H1 (cell line): ENCODE data around the gene DNTT. TPM values are rescaled to one million over a fixed set of nuclear protein-coding genes. Genes with fewer than 3 reads are reported as not detected.

Source experiments
- CTCF ChIA-PET: fragments of 300-600 bp; sonication (Branson Sonifier 250); formaldehyde crosslinking; loops from one replicate; lab custom pipeline; 2021; ENCODE audit not compliant: partially characterized antibody; lab: Charles Lee
- POLR2A ChIA-PET: fragments of 300-600 bp; sonication (Branson Sonifier 250); formaldehyde crosslinking; loops from one replicate; lab custom pipeline; 2021; ENCODE audit warnings: inconsistent platforms; ENCODE audit not compliant: partially characterized antibody; lab: Charles Lee
- DNase-seq, 2 experiments: peaks; one replicate each; pipeline versions ENCODE4 v3.0.0 to v3.0.0-alpha.2; 2010 to 2022; ENCODE audit warnings: low spot score in 2 of 2, low read depth in 1 of 2, mixed read lengths in 1 of 2
- FAIRE-seq: peaks from 2 replicates; lab custom pipeline; 2011; peaks lifted over from hg19 to GRCh38; lab: Jason Lieb, UNC
- H2AFZ ChIP-seq: 2 replicates; pipeline ENCODE4 v1.8.1; 2012; ENCODE audit warnings: low read length, inconsistent platforms
- H2AK5ac ChIP-seq: 2 replicates; pipeline ENCODE4 v1.6.1; 2013; ENCODE audit warnings: low read depth, low read length
- H2BK120ac ChIP-seq: replicated peaks from 2 replicates; pipeline ENCODE3; 2013; ENCODE audit warnings: low read depth, low read length, inconsistent platforms
- H2BK12ac ChIP-seq: 2 replicates; pipeline ENCODE4 v1.6.1; 2013; ENCODE audit warnings: low read depth, low read length
- H2BK15ac ChIP-seq: 2 replicates; pipeline ENCODE4 v1.6.1; 2013; ENCODE audit warnings: low read length
- H2BK20ac ChIP-seq: 2 replicates; pipeline ENCODE4 v1.6.1; 2013; ENCODE audit warnings: low read length
- H2BK5ac ChIP-seq: 2 replicates; pipeline ENCODE4 v1.6.1; 2013; ENCODE audit warnings: low read depth, low read length
- H3K14ac ChIP-seq: 2 replicates; pipeline ENCODE4 v1.6.1; 2013; ENCODE audit warnings: inconsistent platforms; ENCODE audit not compliant: insufficient read length
- H3K18ac ChIP-seq: 2 replicates; pipeline ENCODE4 v1.6.1; 2013; ENCODE audit warnings: low read length; ENCODE audit errors: extremely low read depth
- H3K23ac ChIP-seq: 2 replicates; pipeline ENCODE4 v1.6.1; 2013; ENCODE audit warnings: inconsistent platforms; ENCODE audit not compliant: insufficient read length
- H3K23me2 ChIP-seq: 2 replicates; pipeline ENCODE4 v1.6.1; 2013; ENCODE audit warnings: low read depth, low read length
- H3K27ac ChIP-seq: 2 replicates; pipeline ENCODE4 v1.6.1; 2011; ENCODE audit warnings: low read depth, low read length, inconsistent platforms
- H3K27me3 ChIP-seq, 4 experiments: replicated peaks in 1 of 4; 1 replicate in 1 of 4; 2 replicates in 3 of 4; pipeline versions ENCODE4 v1.6.1 to v1.8.1; 2011 to 2013; ENCODE audit warnings: low read length in 3 of 4, mild to moderate bottlenecking in 3 of 4, inconsistent platforms in 2 of 4, mixed read lengths in 2 of 4, moderate library complexity in 1 of 4; ENCODE audit not compliant: control insufficient read depth in 3 of 4, insufficient read depth in 3 of 4; ENCODE audit errors: extremely low read depth in 1 of 4
- H3K36me3 ChIP-seq, 4 experiments: 2 replicates each; pipeline versions ENCODE4 v1.6.1 to v1.8.1; 2011 to 2013; ENCODE audit warnings: mild to moderate bottlenecking in 4 of 4, low read length in 3 of 4, moderate library complexity in 2 of 4, control low read depth in 1 of 4, inconsistent platforms in 1 of 4; ENCODE audit not compliant: insufficient read depth in 4 of 4, control insufficient read depth in 2 of 4
- H3K4ac ChIP-seq: replicated peaks from 2 replicates; pipeline ENCODE3; 2013; ENCODE audit warnings: low read length, low read depth, mixed read lengths, inconsistent platforms; ENCODE audit not compliant: insufficient read length
- H3K4me1 ChIP-seq, 4 experiments: replicated peaks in 1 of 4; 1 replicate in 1 of 4; 2 replicates in 3 of 4; pipeline versions ENCODE4 v1.6.1 to v1.8.1; 2011 to 2013; ENCODE audit warnings: low read length in 3 of 4, inconsistent platforms in 2 of 4, mixed read lengths in 1 of 4; ENCODE audit not compliant: insufficient read depth in 4 of 4, control insufficient read depth in 3 of 4
- H3K4me2 ChIP-seq, 2 experiments: 2 replicates each; pipeline versions ENCODE4 v1.6.1 to v1.8.1; 2011 to 2013; ENCODE audit warnings: low read depth in 2 of 2, low read length in 2 of 2, control low read depth in 1 of 2, inconsistent platforms in 1 of 2, mild to moderate bottlenecking in 1 of 2; ENCODE audit not compliant: insufficient read depth in 1 of 2
- H3K4me3 ChIP-seq, 4 experiments: fragments of 200-600, 300-600 bp in 1 of 4; sonication (generic), shearing (Covaris generic), sonication (Bioruptor Twin) in 1 of 4; 2 replicates each; pipeline versions ENCODE4 v1.5.1 to v1.8.1; 2011 to 2016; ENCODE audit warnings: low read length in 4 of 4, low read depth in 3 of 4, control low read depth in 2 of 4, inconsistent platforms in 2 of 4, mild to moderate bottlenecking in 2 of 4, mixed read lengths in 1 of 4, moderate library complexity in 1 of 4; ENCODE audit not compliant: insufficient read depth in 2 of 4; ENCODE audit errors: extremely low read depth in 1 of 4
- H3K56ac ChIP-seq: replicated peaks from 2 replicates; pipeline ENCODE3; 2013; ENCODE audit warnings: low read depth, mild to moderate bottlenecking, mixed read lengths, low read length, inconsistent platforms; ENCODE audit not compliant: insufficient read length
- H3K79me1 ChIP-seq: 2 replicates; pipeline ENCODE4 v1.6.1; 2013; ENCODE audit warnings: low read depth, low read length, control low read depth
- H3K79me2 ChIP-seq, 2 experiments: 2 replicates each; pipeline versions ENCODE4 v1.6.1 to v1.8.1; 2012 to 2013; ENCODE audit warnings: low read length in 2 of 2, mild to moderate bottlenecking in 2 of 2, inconsistent platforms in 1 of 2; ENCODE audit not compliant: insufficient read depth in 2 of 2, control insufficient read depth in 1 of 2
- H3K9ac ChIP-seq, 4 experiments: replicated peaks in 1 of 4; 1 replicate in 1 of 4; 2 replicates in 3 of 4; pipeline versions ENCODE4 v1.6.1 to v1.8.1; 2011 to 2013; ENCODE audit warnings: low read depth in 3 of 4, low read length in 3 of 4, control low read depth in 2 of 4, mild to moderate bottlenecking in 2 of 4, moderate library complexity in 2 of 4, inconsistent platforms in 1 of 4; ENCODE audit errors: extremely low read depth in 1 of 4
- H3K9me3 ChIP-seq, 2 experiments: 2 replicates each; pipeline versions ENCODE4 v1.6.1 to v1.8.1; 2012 to 2013; ENCODE audit warnings: mild to moderate bottlenecking in 2 of 2, moderate library complexity in 2 of 2, control low read depth in 1 of 2, inconsistent platforms in 1 of 2, low read depth in 1 of 2, low read length in 1 of 2, mixed read lengths in 1 of 2; ENCODE audit not compliant: insufficient read depth in 2 of 2
- H4K20me1 ChIP-seq, 2 experiments: replicated peaks in 1 of 2; 2 replicates each; pipeline versions ENCODE3 to v1.8.1; 2011 to 2013; ENCODE audit warnings: inconsistent platforms in 2 of 2, low read length in 2 of 2, mild to moderate bottlenecking in 1 of 2; ENCODE audit not compliant: insufficient read depth in 2 of 2, control insufficient read depth in 1 of 2
- H4K5ac ChIP-seq: 2 replicates; pipeline ENCODE4 v1.6.1; 2013; ENCODE audit warnings: low read length, low read depth, mixed read lengths, inconsistent platforms; ENCODE audit not compliant: insufficient read length
- H4K8ac ChIP-seq: 2 replicates; pipeline ENCODE4 v1.8.0; 2013; ENCODE audit warnings: mild to moderate bottlenecking, moderate library complexity, low read length, inconsistent platforms; ENCODE audit not compliant: insufficient read depth; ENCODE audit errors: extremely low read depth
- H4K91ac ChIP-seq: replicated peaks from 2 replicates; pipeline ENCODE3; 2013; ENCODE audit warnings: low read length, mixed read lengths, inconsistent platforms; ENCODE audit not compliant: insufficient read length
- ATF2 ChIP-seq: IDR thresholded peaks from 2 replicates; pipeline ENCODE4 v1.6.1; 2012; ENCODE audit warnings: low read length, inconsistent platforms
- ATF3 ChIP-seq: IDR thresholded peaks from 2 replicates; pipeline ENCODE4 v1.6.1; 2011; ENCODE audit warnings: low read depth, mild to moderate bottlenecking, low read length; ENCODE audit not compliant: insufficient read depth
- JUN ChIP-seq: IDR thresholded peaks from 2 replicates; pipeline ENCODE4 v1.6.1; 2011; ENCODE audit warnings: low read depth, mild to moderate bottlenecking, improper control_type of control experiment, low read length
- SAP30 ChIP-seq: fragments of 300-600 bp; sonication (generic); IDR thresholded peaks from 2 replicates; pipeline ENCODE4 v1.7.1; 2012; ENCODE audit warnings: low read length, moderate library complexity, mild to moderate bottlenecking, inconsistent platforms; ENCODE audit not compliant: insufficient read depth, insufficient replicate concordance
- SIX5 ChIP-seq: IDR thresholded peaks from 2 replicates; pipeline ENCODE4 v1.6.1; 2011; ENCODE audit warnings: mild to moderate bottlenecking, low read depth, low read length
- SP4 ChIP-seq: IDR thresholded peaks from 2 replicates; pipeline ENCODE4 v1.6.1; 2012; ENCODE audit warnings: low read length, inconsistent platforms
- SRF ChIP-seq: IDR thresholded peaks from 2 replicates; pipeline ENCODE4 v1.6.1; 2011; ENCODE audit warnings: mild to moderate bottlenecking, low read depth, low read length, moderate library complexity
- YY1 ChIP-seq: IDR thresholded peaks from 2 replicates; pipeline ENCODE4 v1.6.1; 2011; ENCODE audit warnings: low read depth, mild to moderate bottlenecking, low read length
- WGBS, 2 experiments: shearing (Covaris generic) in 1 of 2; methylation state at CpG; one replicate each; pipeline versions ENCODE4 v1.1.6 to v1.1.7; 2013 to 2015; ENCODE audit warnings: low lambda C conversion rate in 2 of 2, mixed read lengths in 2 of 2, inconsistent platforms in 1 of 2, low coverage in 1 of 2, missing lambda C conversion rate in 1 of 2; ENCODE audit not compliant: insufficient replicate concordance in 2 of 2, insufficient coverage in 1 of 2, insufficient read length in 1 of 2; ENCODE audit errors: extremely low coverage in 1 of 2, missing lambda C conversion rate in 1 of 2; 5-methylcytosine and 5-hydroxymethylcytosine counted together
- polyA plus RNA-seq, 7 experiments: library from polyadenylated mRNA; depleted of rRNA in 3 of 7; stranded (reverse) in 5 of 7; unstranded in 2 of 7; fragments of >200 nt in 5 of 7; fragments of 200-250 nt in 2 of 7; gene quantifications; 1 replicate in 5 of 7; 2 replicates in 1 of 7; 4 replicates in 1 of 7; pipeline versions ENCODE4 v1.2.1 to v1.2.3, GENCODE V29; 2011 to 2013; ENCODE audit warnings: missing spikeins in 2 of 7, mixed read lengths in 2 of 7
- total RNA-seq: library from RNA; stranded (reverse); fragmentation: NEBNext Ultra II Directional; extraction: Animal tissue kit (Norgen Biotek cat#: 25700); gene quantifications from 2 replicates; pipeline ENCODE4 v1.2.1, GENCODE V29; 2021

DNTT gene
- total and polyA plus RNA-seq, 2 of the 8 experiments (the other 6 are each of a cell fraction or from before 2014, with no cell fraction given), result not detected

- Histone ChIP-seq H2BK12ac (peak overlapping the region; percentile 18; the same call in 1 of the 2 replicates), H3K23me2 (no peaks in the 10 kb centered on the region), H4K91ac (no peak overlapping the region), H3K56ac (no peak overlapping the region), H3K4ac (no peak overlapping the region), H4K20me1 (no peaks in the 10 kb centered on the region), H2BK15ac (0 out of 2 replicates have a peak overlapping the region, but pooled peaks have one; percentile 32), H4K8ac (no peak overlapping the region), H3K27me3 (0 out of 7 replicates have a peak, but pooled peaks cover 0 to 1% (median 0%) of the 10 kb centered on the region in 4 experiments), H3K23ac (no peak overlapping the region), H3K14ac (no peak overlapping the region), H2BK20ac (peak overlapping the region; percentile 51; the same call in 1 of the 2 replicates), H3K9ac (no peak overlapping the region), H3K79me1 (no peaks in the 10 kb centered on the region), H3K36me3 (no peaks in the 10 kb centered on the region), H2AFZ (peak overlapping the region; percentile 99), H3K4me3 (no peak overlapping the region), H3K79me2 (no peaks in the 10 kb centered on the region), H3K4me2 (no peak overlapping the region; a peak in 1 of 4 replicates), H2BK120ac (no peak overlapping the region), H3K9me3 (no peaks in the 10 kb centered on the region), H3K27ac (no peak overlapping the region), H3K18ac (0 out of 2 replicates have a peak overlapping the region, but pooled peaks have one; percentile 16), H4K5ac (no peak overlapping the region), H3K4me1 (peaks cover 0 to 2% (median 1%) of the 10 kb centered on the region in 4 experiments; a peak in 1 of 7 replicates), H2AK5ac (no peak overlapping the region), H2BK5ac (no peak overlapping the region)
- ChIA-PET POLR2A (interaction anchor here (0.6 to 1.9 kb wide), 3 partner anchors 25 to 461 kb away, joined by 3 to 5 read pairs (median 4); partner anchors contain the start of gene ZNF518A), CTCF (interaction anchor here (0.5 to 9.0 kb wide), 37 partner anchors 8 to 932 kb away, joined by 3 to 197 read pairs (median 4); partner anchors contain the start of genes OPALIN and TLL2)
- 52% methylated on average over 5 of the region's 5 CpGs; no CpG with 5 or more reads in 1 of the 2 experiments for WGBS, 2 experiments
- FAIRE-seq, result peak; percentile 96
- DNase-seq, result peak in 1 of 2 experiments; percentile 50
- TF ChIP-seq ATF2, result no peak
- TF ChIP-seq YY1, result 0 out of 2 replicates have a peak, but pooled peaks have one; percentile 7
- TF ChIP-seq ATF3, result no peak
- no peak for TF ChIP-seq SIX5
- TF ChIP-seq SP4, result no peak
- TF ChIP-seq SAP30, result no peak
- TF ChIP-seq JUN, result no peak
- TF ChIP-seq SRF, result no peak
These were observed 30.6 kb downstream of the DNTT start for GRCh38 chr10:96334616-96335526.
